Adipose tissue (tissue), 3 donors: ENCODE measurements around the gene CENPX. TPM values are rescaled to one million over a fixed set of nuclear protein-coding genes. Genes with fewer than 3 reads are reported as not detected.

Experiments used
- H3K27ac ChIP-seq: one replicate; pipeline ENCODE4 v1.5.1; 2013; ENCODE audit warnings: low read depth, low read length
- WGBS, 3 donors: extraction: QIAGEN DNeasy Blood & Tissue Kit; methylation state at CpG; one replicate each; pipeline ENCODE4 v1.1.7; 2013; 5-methylcytosine and 5-hydroxymethylcytosine counted together
- polyA plus RNA-seq, 3 donors: library from polyadenylated mRNA; stranded (reverse); fragments of 200-250 nt; gene quantifications; one replicate each; pipeline ENCODE4 v1.2.3, GENCODE V29; 2013
- donor health status: healthy with polysubstance abuse.
- donor health status: Bipolar disorder and iron deficiency.
- donor health status: healthy.

Gene CENPX
- polyA plus RNA-seq, 3 donors, result 60.7 to 80.9 (median 76.8) TPM

DNA sequence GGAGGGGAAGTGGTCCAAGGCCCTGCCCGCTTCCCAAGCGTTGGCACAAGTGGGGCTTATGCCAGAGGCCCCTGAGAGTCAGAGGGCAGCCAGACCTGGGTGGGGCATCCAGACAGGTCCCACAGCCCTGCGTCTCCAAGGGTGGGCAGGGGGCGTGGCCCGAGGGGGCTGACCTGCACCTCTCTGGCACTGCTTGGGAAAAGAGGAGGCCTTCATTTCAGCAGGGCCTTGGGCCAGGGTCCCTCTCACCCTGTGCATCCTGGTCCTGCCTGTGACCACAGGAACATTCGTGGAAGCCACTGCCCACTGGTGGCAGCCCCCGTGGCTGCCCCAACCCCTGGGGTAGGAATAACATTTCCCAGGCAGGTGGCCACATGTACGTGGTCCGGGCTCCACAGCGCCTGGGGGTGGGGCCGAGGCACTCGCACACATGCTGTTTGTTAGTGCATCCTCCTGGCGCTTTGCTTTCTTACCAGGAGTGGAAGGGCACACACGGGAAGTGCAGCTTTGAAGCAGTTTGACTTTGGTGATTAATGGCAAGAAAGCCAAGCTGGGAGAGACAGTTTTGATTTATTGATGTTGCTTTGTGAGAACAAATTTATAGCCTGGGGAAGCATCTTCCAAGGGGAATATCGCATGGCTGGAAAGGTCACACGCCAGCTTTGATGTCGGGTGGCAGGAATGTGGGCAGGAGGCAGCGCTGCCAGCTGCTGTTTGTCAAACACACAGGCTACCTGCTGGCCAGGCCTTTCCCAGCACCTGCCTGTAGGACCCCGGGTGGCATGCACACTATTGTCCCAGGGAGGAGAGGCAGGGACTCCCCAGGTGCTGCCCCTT lies 4.3 kb downstream of the CENPX start:
- WGBS, 3 donors, result 54 to 80% (median 79%) methylated on average over 19 of the region's 19 CpGs
- no peak overlapping the region for H3K27ac ChIP-seq

DNA sequence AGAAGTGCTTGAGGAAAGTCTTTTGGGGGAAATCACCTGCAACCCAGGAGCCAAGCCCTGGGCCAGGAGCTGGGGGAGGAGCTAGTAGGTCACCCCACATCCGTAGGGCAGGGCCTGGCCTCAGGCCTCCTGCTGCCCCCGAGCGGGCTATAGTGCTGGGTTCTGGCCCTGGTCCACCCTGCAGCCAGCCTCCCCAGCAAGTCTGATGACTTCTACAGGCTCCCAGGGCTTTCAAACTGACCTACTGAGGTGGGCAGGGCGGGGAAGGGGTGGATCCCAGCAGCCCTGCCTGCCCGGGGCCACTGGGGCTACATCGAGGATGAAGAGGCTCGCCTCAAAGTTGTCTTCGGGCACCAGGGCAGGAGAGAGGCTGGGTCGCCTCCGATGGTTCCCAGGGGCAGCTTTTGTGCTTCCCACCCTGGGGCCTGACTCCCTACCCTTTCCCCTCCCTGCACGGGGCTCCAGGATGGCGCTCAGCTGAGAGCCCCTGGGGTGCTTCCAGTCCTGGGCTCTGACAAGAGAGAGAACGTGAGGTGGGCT lies 5.0 kb downstream of the CENPX start:
- no peak overlapping the region for H3K27ac ChIP-seq
- WGBS, 3 donors, result 77 to 87% (median 81%) methylated on average over 13 of the region's 13 CpGs

DNA sequence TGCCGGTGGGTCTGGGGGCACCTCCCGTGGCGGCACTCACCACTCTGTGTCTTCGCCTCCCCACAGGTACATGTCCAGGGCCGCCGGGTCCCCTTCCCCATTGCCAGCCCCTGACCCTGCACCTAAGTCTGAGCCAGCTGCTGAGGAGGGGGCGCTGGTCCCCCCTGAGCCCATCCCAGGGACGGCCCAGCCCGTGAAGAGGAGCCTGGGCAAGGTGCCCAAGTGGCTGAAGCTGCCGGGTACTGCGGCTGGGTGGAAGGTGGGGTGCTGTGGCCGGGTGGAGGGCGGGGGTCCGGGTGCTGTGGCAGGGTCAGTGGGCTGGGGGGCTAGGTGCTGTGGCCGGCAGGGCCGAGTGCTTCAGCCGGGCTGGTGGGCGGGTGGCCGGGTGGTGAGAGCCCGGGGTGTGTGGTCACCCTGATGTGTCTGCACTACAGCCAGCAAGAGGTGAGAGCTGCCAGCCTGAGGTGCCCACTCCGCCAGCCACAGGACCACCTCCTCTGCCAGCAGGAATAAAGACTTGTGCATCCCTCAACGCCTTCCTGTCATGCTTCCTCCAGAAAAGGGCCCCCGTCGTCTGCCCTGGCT lies 5.7 kb downstream of the CENPX start:
- H3K27ac ChIP-seq, result no peak overlapping the region
- 85 to 88% (median 87%) methylated on average over 24 of the region's 24 CpGs for WGBS, 3 donors

DNA sequence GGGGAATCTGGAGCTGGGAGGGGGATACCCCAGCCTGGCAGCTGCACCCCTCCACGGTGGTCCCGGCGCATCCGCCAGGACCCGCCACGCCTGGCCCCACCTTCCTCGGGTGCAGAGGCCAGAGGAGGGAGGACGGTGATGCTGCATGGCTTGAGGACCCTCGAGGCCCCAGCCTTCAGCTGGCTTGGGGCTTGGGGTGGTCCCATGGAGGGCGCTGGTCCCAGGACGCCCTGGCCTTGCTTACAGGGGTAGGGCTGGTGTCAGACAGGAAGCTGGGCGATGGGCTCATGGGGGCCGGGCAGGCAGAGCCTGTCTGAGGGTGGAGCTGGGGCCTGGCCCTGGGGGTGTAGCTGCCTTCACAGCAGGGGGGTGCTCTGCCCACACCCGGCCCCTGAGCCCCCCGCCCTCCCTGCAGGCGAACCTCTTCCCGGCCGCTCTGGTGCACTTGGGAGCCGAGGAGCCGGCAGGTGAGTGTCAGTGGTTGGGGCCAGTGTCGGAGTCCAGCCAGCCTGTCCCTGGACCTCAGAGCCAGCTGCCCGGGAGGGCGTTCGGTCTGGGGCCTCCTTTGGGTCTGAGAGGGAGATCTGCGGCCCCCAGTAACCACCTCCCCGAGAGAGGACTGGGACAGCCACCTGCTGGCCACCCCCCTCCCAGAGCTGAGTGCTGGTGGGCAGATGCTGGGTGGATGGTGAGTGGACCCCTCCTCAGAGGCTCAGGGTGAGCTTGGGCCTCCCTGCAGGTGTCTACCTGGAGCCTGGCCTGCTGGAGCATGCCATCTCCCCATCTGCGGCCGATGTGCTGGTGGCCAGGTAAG lies 6.4 kb downstream of the CENPX start:
- no peak overlapping the region for H3K27ac ChIP-seq
- WGBS, 3 donors, result 87 to 92% (median 89%) methylated on average over 27 to 28 of the region's 28 CpGs

DNA sequence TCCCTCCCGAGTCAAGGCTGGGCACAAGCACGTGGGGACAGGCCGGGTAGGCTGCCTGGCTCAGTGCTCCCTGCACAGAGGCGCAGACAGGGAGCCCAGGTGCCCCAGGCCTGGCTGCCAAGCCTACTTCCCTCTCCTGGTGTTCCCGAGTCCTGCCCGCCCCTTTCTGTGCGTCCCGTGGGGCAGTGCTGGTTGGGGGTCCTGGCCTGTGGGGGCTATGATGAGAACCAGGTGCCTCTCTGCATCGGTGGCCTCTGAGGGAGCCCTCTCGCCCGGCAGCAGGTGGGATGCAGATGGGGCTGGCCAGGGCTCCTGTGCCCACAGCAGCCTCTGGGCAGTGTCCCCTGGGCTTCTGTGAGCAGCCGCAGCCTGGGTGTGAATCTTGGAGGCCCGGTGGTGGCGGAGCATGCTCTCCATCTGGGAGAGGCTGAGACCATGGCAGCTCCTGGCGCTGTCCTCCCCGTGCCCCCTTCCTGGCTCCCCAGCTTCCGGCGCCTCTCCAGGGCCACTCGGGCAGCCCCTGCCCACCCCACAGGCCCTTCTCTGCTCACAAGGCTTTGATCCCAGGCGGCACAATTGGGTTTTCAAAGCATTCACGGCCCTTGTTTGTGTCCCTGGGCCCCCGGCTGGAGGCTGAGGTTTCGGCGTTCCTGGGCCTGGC lies 7.2 kb downstream of the CENPX start:
- 83 to 86% (median 85%) methylated on average over 24 of the region's 24 CpGs for whole genome bisulfite sequencing, 3 donors
- no peak overlapping the region for H3K27ac ChIP-seq

DNA sequence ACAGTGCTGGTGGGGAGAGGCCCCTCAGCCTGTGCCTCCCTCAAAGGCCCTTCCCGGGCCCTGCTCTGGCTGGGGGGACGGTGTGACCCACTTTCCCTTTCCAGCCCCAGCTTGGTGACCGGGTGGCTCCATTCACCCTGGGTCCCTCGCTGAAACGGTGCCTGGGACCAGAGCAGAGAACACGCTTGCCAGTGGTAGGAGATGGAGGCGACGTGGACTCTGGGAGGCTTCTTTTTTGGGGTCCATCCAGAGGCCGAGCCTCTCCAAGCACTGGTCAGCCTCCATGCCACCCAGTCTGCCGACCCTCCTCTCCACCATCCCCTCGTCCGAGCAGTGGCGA lies 7.7 kb downstream of the CENPX start:
- 84 to 92% (median 86%) methylated on average over 13 of the region's 13 CpGs for WGBS, 3 donors
- no peak overlapping the region for H3K27ac ChIP-seq

DNA sequence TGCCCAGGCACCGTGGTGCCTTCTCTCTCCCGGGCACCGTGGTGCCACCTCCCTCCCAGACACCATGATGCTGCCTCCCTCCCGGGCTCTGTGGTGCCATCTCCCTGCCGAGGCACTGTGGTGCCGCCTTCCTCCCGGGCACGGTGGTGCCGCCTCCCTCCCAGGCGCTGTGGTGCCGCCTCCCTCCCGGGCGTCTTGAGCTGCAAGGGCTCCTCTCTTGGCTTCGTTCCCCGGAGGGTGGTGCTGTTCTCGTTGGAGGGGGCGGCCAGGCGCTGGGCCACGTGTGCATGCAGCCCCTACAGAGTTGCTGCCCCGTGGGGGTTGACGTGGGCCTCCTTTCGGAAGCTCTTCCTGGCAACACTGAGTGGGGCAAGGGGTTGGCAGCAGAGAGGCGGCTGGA lies 8.2 kb downstream of the CENPX start:
- H3K27ac ChIP-seq, result no peak overlapping the region
- 70 to 83% (median 79%) methylated on average over 22 to 23 of the region's 23 CpGs for WGBS, 3 donors

DNA sequence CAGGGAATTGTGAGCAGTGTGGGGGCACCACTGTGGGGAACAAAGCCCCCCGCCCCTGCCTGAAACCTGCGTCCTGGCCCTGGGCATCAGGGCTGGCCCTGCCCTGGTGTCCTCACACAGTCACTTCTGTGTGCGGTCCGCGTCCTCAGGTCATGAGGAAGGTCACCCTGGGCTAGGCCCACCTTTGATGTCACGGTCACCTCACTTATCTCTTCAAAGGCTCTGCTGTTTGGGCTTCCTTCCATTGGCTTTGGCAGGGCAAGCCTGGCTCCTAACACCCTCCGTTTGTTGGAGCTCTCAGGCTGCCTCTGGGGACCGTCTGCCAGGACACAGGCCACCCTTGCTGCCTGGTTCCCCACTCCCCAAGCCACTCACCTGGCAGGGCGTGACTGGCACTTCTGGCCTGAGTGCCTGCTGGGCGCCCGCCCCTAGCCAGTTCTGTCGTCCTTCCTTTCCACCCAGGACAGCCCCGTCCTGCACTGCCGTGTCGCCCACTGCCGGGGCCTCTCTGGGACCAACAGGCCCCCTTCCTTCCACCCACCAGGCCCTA lies 8.8 kb downstream of the CENPX start:
- 91 to 93% (median 92%) methylated on average over 15 to 16 of the region's 16 CpGs for WGBS, 3 donors
- no peak overlapping the region for H3K27ac ChIP-seq

DNA sequence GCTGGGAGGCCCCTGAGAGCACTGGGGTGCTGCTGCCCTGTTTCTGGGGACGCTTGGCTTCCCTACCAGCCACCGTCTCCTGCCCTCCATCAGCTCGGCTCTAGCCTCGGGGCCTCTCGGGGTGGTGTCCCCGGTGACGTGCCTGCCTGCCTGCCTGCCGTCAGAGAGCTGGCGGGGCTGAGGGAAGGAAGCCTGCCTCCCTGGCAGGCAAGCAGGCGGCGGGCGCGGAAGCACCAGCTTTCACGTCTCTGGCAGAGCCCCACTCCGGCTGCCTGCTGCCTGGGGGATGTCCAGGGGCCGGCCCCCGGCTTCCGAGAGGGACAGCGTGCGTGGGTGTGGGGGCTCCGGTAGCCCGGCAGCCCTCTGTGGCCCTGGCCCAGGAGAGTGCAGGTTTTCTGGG lies 9.3 kb downstream of the CENPX start:
- WGBS, 3 donors, result 59 to 85% (median 71%) methylated on average over 22 of the region's 22 CpGs
- no peak overlapping the region for H3K27ac ChIP-seq

DNA sequence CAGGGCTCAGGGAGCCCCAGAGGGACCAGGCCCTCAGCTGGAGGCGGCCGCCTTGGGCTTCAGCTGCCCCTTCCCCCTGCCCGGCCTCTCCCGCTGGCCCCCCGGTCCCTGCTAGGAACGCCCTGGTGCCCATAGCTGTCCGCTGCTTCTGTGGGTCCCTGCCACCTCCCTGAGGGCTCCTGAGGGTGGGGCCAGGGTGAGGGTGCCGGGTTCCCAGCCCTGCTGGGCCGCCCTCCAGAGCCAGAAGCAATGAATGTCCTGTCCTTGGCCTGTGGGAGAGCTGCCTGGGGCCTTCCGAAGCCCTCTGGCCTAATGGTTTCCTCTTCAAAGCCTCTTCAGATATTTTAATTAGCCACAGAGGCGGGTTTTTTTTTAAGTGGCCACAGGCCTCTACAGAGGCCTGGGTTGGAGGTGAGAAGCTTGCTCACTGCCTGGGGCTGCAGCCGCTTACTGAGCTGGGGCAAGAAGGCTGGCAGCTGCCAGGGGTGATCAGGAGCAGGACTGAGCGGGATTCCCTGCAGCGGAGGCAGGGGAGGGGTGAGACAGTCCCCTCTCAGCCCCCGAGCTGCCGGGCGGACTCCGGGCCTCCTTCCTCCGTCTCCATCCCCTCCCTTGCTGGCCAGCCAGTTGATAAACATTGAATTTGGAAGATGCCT lies 9.9 kb downstream of the CENPX start:
- no peak overlapping the region for H3K27ac ChIP-seq
- WGBS, 3 donors, result 82 to 88% (median 85%) methylated on average over 15 to 19 of the region's 19 CpGs

DNA sequence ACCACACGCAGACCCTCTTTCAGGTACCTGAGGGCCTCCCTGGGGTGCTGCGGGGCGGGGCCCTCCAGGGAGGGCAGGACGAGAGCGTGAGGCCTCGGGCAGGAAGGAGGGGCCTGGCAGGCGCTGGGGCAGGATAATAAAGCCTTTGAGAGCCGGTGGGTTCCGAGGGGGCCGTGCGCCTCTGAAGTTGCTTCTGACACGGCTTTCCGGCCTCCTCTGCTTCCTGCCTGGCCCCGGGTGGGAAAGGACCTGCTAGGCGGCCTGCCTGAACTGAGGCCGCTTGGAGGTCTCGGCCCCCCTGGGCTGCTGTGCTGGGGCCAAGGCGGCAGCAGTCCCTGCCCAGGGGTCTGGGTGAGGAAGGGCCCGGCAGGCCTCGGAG lies 10.4 kb downstream of the CENPX start:
- 71 to 76% (median 74%) methylated on average over 19 to 20 of the region's 20 CpGs for WGBS, 3 donors
- no peak overlapping the region for H3K27ac ChIP-seq

DNA sequence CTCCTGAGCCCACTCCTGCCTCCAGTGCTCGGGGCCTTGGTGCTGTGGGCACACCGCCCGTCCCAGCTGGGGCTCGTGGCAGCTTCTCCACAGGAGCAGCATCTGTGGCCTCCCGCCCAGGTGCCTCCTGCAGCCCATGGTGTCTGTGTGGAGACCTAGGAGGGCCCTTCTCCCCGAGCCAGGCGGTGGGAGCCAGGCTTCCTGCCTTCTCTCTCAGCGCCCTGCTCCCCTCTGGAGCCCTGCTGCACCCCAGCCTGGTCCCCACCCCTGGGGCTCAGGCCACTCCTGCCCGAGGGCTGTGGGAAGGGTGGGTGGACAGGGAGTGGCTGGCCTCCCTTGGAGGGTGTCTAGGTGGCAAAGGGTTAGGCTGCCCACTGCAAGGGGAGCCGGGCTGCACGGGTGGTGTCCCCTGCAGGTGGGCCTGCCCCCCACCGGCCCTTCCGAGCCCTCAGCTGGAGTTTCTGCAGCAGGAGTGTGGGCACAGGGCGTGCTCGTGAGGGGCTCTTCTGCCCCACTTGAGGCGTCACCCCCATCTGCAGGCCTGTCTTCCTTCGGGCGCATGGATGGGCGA lies 11.0 kb downstream of the CENPX start:
- H3K27ac ChIP-seq, result no peak overlapping the region

DNA sequence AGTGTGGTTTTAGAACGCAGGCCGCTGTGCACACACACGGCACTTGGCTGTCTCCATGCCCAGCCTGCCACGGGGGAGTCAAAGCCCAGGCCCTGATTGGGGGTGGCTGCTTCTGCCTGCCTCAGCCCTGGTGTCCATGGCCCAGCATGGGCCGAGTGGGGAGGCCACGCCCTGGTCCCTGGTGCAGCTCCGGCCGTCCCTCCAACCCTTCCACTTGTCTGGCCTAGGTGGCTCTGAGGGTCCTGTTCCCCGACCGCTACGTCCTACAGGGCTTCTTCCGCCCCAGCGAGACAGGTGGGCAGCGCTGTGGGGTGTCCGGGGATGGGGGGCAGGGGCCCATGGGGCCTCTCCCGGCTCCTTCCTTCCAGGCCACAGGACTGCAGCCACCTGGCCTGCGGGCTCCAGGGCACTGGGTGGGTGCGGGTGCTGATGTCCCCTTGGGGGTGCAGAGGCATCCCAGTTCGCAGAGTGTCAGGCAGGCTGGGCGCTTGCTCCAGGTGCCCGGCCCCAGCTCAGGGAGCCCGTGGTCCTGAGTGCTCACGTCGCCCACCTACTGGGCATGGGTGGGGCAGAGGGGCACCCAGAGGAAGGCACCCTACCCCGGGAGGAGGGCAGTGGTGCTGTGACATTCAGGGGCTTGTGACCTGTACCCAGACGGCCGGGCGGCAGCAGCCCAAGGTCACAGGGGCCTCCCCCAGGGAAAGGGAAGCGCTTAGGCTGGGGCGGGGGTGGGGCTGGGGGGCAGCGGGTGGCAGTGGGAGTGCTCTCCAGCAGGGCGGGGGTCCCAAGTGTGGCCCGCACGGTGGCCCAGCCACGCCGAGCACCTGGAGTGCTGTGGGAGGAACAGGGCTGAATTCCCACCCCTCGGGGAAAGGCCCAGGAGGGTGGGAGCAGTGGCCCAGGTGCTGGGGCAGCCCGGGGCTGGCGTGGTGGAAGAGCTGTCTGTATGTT lies 11.8 kb downstream of the CENPX start:
- no peak overlapping the region for H3K27ac ChIP-seq
- WGBS, 3 donors, result 93 to 95% (median 94%) methylated on average over 37 to 39 of the region's 39 CpGs

More for the DNA sequence above, 11.0 kb downstream of the CENPX start:
- WGBS, 3 donors, result 91 to 94% (median 94%) methylated on average over 13 to 19 of the region's 19 CpGs

DNA sequence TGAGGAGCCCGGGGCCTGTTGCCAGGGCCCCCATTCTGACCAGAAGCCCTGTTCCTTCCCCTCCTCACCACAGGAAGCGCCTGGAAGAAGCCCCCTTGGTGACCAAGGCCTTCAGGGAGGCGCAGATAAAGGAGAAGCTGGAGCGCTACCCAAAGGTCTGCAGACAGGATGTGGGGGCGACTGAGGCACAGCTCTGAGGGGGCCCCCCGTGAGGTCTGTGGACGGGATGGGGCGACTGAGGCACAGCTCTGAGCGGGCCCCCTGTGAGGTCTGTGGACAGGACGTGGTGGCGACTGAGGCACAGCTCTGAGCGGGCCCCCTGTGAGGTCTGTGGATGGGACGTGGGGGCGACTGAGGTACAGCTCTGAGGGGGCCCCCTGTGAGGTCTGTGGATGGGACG lies 13.3 kb downstream of the CENPX start:
- H3K27ac ChIP-seq, result no peak overlapping the region
- 80 to 89% (median 83%) methylated on average over 15 of the region's 15 CpGs for WGBS, 3 donors

DNA sequence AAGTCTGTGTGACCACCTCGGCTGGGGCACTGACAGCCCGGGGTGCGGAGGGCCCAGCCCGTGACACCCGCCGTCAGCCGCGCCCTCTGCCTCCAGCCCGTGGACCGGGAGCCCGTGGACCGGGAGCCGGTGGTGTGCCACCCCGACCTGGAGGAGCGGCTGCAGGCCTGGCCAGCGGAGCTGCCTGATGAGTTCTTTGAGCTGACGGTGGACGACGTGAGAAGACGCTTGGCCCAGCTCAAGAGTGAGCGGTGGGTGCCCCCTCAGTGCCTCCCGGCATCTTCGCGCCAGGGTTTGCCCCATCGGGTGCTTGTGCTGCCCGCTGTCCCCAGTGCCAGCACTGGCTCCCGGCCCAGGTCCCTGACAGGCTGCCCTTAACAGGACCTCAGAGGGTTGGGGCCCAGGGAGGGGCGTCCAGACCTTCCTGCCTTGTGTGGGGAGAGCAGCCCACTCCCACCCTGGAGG lies 13.7 kb downstream of the CENPX start:
- 89 to 93% (median 90%) methylated on average over 23 to 28 of the region's 28 CpGs for WGBS, 3 donors
- no peak overlapping the region for H3K27ac ChIP-seq

DNA sequence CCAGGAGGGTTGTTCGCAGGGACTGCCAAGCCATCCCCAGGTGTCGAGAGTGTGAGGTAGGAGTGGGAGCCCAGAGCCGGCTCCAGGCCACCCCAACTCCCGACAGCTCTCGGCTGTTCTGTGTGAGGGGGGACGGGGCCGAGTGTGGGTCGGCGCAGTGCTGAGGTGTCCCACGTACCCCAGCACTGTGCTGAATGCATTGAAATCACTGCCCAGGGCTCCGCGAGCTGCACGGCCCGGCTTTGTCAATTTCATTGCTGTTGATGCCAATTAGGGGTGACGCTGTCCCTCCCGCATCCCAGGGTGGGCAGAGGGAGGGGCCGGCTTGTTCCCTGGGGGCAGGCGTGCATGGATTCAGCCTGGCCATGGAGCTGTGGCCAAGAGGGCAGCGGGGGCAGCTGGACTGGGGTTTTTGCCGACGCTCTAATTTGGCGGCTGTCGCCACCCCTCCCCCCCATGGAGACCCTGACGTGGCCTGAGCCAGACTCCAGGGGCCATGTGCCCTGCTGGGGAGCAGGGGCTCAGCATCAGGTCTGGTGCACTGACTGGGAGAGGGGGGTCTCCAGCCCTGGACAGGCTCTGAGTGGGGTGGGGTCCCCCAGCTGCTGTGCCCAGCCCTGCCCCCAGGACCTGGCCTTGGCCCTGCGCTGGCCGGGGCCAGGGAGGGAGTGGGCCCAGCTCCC lies 14.3 kb downstream of the CENPX start:
- WGBS, 3 donors, result 85 to 91% (median 91%) methylated on average over 23 to 26 of the region's 26 CpGs
- H3K27ac ChIP-seq, result no peak overlapping the region
